SK-N-SH (cell line): ENCODE results near the gene PHLDA3.

Experiments used
- CHD2 ChIP-seq: fragments of 150-350 bp; IDR thresholded peaks from 2 replicates; pipeline ENCODE4 v1.6.1; 2018; ENCODE audit warnings: low read length; ENCODE audit not compliant: partially characterized antibody
- EZH2phosphoT487 ChIP-seq: fragments of 200-600 bp; sonication (generic); IDR thresholded peaks from 2 replicates; pipeline ENCODE4 v1.6.1; 2017; ENCODE audit warnings: low read depth, mixed run types, mild to moderate bottlenecking, antibody characterized with exemption, moderate library complexity, borderline replicate concordance
- JUND ChIP-seq: IDR thresholded peaks from 2 replicates; pipeline ENCODE4 v1.4.0; 2012
- MXI1 ChIP-seq: IDR thresholded peaks from 2 replicates; pipeline ENCODE4 v1.6.1; 2012; ENCODE audit warnings: mild to moderate bottlenecking, low read depth, low read length, improper control_type of control experiment
- POLR2AphosphoS5 ChIP-seq: IDR thresholded peaks from 2 replicates; pipeline ENCODE4 v1.6.1; 2012; ENCODE audit warnings: low read depth, low read length
- RCOR1 ChIP-seq: fragments of 150-350 bp; IDR thresholded peaks from 2 replicates; pipeline ENCODE4 v1.6.1; 2017; ENCODE audit warnings: antibody characterized with exemption, low read length
- REST ChIP-seq: IDR thresholded peaks from 2 replicates; pipeline ENCODE4 v1.6.1; 2012; ENCODE audit warnings: mild to moderate bottlenecking, low read depth, low read length, moderate library complexity
- SMC3 ChIP-seq: IDR thresholded peaks from 2 replicates; pipeline ENCODE4 v1.6.1; 2012; ENCODE audit warnings: low read depth, low read length, improper control_type of control experiment
- USF2 ChIP-seq: fragments of 150-350 bp; IDR thresholded peaks from 2 replicates; pipeline ENCODE4 v1.6.1; 2017; ENCODE audit warnings: antibody characterized with exemption, low read length, low read depth, borderline replicate concordance
- ZBTB33 ChIP-seq: IDR thresholded peaks from 2 replicates; pipeline ENCODE4 v1.4.0; 2012; ENCODE audit warnings: low read depth, borderline replicate concordance
- TF ChIP-seq, protein P1 (sequence below): fragments of 200-600 bp; sonication (generic); IDR thresholded peaks from 2 replicates; pipeline ENCODE4 v1.6.1; 2017; ENCODE audit warnings: antibody characterized with exemption, mild to moderate bottlenecking, moderate library complexity
- TF ChIP-seq, protein P2 (sequence below): IDR thresholded peaks from 2 replicates; pipeline ENCODE4 v1.4.0; 2012; ENCODE audit warnings: low read depth, borderline replicate concordance

DNA sequence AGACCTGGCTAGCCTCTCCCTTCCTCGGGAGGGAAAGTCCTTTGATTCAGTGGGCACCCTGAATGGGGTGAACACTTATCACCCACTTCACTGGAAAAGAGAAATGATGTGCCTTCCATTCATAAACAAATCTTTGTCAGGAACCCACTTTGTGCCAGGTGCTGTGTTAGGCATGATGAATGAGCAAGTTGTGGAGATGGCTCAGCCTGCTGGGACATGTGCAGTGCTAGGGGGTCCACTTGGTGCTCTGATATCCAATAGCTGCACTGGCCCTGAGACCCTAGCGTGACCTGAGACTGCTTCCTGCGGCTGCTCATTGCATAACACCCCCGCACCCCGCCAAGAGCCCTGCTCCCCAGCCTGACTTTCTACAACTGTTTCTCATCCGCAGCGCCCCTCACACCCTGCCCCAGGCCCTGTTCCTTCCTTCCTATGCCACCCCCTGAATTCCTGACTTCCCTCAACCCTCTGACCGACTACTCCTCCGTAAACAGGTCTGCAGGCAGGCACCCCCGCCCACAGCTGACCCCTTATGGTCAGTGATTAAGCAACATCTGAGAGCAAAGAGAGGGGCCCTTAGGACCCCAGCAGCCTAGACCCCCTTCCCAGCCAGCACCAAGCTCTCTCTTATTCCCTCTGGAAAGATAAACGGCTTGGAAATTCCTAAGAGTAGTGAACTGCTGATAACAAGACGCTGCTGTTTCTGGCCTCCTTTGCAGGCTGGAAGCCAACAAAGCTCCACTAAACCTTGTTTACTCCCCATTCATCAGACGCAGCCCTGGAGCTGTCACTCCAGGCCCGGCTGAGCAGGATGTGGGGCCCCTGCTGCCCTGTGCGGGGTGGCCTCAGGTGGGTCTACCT lies 25.0 kb upstream of the PHLDA3 start:
- TF ChIP-seq, protein P1, sequence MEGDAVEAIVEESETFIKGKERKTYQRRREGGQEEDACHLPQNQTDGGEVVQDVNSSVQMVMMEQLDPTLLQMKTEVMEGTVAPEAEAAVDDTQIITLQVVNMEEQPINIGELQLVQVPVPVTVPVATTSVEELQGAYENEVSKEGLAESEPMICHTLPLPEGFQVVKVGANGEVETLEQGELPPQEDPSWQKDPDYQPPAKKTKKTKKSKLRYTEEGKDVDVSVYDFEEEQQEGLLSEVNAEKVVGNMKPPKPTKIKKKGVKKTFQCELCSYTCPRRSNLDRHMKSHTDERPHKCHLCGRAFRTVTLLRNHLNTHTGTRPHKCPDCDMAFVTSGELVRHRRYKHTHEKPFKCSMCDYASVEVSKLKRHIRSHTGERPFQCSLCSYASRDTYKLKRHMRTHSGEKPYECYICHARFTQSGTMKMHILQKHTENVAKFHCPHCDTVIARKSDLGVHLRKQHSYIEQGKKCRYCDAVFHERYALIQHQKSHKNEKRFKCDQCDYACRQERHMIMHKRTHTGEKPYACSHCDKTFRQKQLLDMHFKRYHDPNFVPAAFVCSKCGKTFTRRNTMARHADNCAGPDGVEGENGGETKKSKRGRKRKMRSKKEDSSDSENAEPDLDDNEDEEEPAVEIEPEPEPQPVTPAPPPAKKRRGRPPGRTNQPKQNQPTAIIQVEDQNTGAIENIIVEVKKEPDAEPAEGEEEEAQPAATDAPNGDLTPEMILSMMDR, result no peak
- TF ChIP-seq POLR2AphosphoS5 (no peak), USF2 (no peak), MXI1 (no peak), ZBTB33 (no peak), EZH2phosphoT487 (no peak), REST (no peak), JUND (no peak), RCOR1 (no peak), CHD2 (no peak), SMC3 (no peak)
- TF ChIP-seq, protein P2, sequence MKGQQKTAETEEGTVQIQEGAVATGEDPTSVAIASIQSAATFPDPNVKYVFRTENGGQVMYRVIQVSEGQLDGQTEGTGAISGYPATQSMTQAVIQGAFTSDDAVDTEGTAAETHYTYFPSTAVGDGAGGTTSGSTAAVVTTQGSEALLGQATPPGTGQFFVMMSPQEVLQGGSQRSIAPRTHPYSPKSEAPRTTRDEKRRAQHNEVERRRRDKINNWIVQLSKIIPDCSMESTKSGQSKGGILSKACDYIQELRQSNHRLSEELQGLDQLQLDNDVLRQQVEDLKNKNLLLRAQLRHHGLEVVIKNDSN, result no peak
